Fibroblast of skin of back (primary cell): ENCODE results near the gene PPP2R2B.

Source experiments
- DNase-seq: peaks from one replicate; pipeline ENCODE4 v3.0.0-alpha.2; 2013

Gene PPP2R2B

GRCh38 chr5:146698651-146699050 lies 179.9 kb downstream of the PPP2R2B start:
- no peak for DNase-seq

GRCh38 chr5:146697211-146697610 lies 181.3 kb downstream of the PPP2R2B start:
- DNase-seq: no peak

DNA sequence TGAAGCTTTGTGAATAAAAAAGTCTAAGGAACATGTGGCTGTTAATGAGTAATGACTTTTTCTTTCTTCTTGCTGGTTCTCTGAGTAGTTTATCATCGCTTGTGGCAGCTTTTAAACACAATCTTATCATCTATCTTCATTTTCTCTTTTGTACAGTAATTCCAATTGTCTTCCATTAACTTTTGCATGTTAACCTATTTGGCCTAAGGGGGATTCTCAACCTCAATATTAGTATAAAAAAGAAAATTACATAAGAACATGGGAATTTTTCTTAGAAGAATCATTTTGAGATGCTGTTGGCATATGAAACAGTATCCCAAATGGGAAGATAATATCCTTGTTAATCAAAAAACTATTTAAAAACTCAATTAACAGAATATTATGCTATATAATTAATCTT lies 182.9 kb downstream of the PPP2R2B start:
- no peak for DNase-seq

DNA sequence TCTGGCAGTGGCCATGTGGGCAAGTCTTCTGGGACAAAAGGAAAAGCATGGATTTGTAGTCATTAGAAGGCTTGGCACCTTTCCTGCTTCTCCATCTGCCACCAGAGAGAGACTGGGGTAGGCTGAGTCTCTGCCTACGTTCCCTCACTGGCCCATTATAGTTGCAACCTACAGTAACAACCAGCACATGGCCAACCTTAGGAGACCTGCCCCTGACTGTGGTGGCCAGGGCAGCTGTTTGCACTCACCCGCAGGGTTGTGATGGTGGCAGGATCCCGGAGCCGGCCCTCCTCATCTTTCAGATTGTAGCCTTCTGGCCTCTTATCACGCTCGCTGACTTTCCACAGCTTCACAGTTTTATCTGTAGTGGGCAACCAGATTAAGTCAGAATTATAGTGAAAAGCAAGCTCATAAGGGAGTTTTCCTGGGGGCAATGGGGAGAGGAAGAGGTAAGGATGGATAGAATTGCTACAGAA lies 187.6 kb downstream of the PPP2R2B start:
- no peak for DNase-seq

GRCh38 chr5:146687630-146688029 lies 190.9 kb downstream of the PPP2R2B start:
- no peak for DNase-seq

GRCh38 chr5:146683861-146684260 lies 194.7 kb downstream of the PPP2R2B start:
- no peak for DNase-seq

DNA sequence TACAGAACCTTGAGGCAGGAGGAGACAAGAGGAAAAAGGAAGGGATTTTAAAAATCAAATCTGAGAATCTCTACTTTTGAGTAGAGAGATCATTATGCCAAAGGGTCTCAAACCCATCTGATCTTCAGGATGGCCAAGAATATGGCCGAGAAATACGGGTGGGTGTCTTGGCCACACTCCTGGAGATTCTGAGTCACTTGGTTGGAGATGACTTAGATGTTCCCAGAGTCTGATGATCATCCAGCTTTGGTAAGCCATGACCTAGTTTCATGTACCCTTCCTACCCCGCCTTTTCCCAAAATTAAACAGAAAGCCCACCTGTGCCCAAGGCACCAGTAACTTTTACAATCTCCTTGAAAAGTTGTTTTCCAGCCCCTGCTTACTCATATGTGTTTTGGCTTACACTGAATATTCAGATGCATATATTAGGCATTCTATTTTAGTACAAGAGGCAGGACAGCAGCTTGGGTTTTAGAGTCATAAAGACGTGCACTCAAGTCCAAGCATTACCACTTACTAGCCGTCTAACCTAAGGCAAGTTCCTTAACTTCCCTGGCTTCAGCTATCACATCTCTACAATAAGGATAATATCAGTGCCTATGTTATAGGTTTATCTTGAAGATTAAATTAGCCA lies 195.5 kb downstream of the PPP2R2B start:
- DNase-seq: no peak

- no peak for DNase-seq
These were observed 196.9 kb downstream of the PPP2R2B start for GRCh38 chr5:146681585-146682105.

DNA sequence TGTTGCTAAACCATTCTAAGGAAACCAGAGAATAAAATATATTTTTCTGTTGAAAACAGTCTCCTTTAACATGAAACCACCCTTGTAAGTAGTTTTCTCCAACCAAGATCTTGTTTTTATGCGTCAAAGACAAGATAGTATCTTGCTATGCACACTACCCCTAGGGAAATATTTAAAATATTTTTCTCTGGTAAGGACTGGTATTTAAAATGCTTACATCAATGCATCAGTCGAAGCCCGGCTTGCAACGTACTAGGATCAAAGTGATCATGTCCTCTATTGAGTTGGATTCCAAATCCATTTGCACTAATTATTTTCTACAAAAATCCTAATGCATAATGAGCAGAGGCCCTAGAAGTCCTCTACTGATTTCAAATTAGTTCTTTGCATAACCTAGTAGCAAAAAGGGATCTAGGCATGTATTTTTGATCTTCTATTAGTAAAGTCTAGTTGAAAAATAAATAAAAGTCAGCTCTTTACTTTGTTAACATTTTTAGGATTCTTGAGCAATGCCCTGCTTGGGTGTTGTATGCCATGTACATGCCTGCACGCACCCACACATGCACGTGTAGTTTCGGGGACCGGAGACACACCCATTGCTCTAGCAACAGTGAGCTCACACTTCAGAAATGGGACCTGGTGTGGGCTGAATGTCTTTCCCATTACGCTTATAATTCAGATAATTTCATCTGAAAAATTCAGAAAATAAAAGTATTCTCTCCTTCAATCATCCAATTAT lies 197.5 kb downstream of the PPP2R2B start:
- no peak for DNase-seq

- DNase-seq: no peak
These were observed 202.9 kb downstream of the PPP2R2B start for GRCh38 chr5:146675636-146676035.

- DNase-seq: no peak
These were observed 205.7 kb downstream of the PPP2R2B start for GRCh38 chr5:146672866-146673265.

GRCh38 chr5:146671561-146672295 lies 206.8 kb downstream of the PPP2R2B start:
- no peak for DNase-seq

- DNase-seq: no peak
These were observed 208.9 kb downstream of the PPP2R2B start for GRCh38 chr5:146669656-146670055.

DNA sequence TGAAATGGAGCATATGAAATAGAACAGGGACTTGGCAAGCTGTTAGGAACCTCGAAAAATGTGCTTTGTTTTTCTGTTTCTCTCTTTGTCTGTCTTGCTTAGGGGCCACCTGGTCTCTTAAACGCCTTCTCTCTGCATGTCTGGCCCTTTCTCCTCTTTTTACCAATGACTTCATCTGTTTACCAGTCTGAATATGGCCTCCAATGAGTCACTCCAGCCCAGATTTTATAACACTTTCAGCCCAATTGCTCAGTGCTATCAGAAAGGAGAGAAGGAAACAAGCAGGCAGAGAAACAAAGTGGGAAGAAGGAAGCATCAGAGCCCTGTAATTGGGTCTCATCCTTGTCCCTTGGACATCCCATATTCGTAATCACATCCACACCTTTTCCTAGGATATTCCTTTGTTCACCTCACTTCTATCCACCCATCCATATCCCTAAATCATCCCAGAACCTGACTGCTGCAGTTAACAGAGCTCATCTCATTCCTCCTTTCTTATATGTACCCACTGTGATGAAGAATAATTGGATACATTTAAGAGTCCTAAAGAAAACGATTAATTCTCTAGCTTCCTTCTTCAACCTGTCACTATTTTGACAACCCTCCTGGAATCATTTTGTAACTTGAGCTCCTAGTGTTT lies 210.8 kb downstream of the PPP2R2B start:
- DNase-seq: peak; percentile 1

- DNase-seq: no peak
These were observed 216.3 kb downstream of the PPP2R2B start for GRCh38 chr5:146662229-146662628.

DNA sequence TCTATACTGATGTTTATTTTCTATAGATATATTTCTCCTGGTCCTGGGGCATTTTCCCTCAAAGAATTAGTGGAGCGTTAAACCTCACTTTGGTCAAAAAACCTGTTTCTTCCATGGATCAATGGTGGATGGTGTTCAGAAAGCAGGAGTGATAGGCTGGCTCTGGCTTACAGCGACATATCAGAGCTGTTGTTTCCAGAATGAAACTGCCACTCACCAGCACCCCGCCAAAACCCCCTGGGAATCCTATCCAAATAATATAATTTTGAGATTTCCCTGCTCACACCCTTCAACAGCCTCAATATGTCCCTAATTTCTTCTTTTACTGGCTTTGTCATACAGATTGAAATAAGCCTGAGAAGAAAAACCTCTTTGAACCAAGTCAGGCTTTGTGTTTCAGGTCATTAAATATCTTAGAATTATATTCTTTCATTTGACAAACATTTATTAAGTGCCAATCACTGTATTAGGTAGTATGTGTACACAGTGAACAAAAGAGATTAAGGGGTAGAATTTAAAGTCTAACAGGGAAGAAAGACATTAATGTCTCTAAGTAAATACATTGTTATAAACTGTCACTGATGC lies 218.1 kb downstream of the PPP2R2B start:
- no peak for DNase-seq

DNA sequence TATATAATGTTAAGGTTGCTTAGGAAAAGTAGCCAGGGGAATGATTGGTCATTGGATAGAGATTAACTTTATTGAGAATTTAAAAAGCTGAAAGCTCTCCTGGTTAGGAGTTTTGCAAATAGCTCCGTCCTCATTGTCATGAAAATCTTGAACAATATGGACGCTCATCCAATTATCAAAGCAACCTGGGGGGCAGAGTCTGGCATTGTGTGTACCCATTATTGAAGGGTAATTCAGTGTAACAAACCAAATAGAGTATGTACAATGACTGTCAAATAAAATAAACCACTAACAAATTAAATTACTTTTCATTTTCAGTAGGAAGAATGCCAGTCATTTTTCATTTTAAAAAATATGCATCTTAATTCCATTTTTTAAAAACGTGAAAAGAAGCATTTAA lies 218.6 kb downstream of the PPP2R2B start:
- no peak for DNase-seq

DNA sequence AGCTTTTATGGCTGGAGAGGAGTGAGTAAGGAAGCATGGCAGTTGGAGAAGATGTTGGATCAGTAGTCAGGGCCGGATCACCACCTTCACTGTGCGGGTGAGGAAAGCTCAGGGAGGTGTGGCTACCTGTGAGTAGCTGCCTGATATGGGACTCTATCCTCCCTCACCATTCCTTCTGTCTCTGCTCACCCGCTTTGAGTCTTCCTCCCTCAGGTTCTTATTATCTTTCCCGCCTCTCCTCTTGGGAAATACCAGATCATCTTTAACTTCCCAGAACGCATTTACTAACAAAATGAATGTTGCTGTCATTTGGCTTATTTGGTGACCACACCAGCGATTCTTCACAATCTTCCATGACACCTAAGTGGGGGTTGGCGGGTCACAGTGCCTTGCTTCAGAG lies 221.9 kb downstream of the PPP2R2B start:
- no peak for DNase-seq

DNA sequence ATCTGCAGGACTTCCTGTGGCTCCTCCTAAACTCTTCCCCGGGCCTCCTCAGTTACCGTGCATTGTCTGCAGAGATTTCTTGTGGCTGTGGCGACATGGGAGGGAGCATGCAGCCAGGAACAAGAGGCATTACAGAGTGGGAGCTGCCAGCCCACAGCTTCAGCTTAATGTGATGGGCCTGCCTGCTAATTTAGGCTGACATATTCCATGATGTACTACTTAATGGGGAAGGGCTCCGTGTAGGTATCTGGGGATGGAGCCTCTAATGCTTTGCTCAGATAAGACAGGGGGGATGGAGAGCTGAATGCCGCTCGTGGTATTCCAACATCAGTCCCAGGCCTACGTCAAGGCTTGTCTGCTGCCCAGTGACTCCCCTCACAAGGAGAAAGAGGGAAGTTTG lies 225.0 kb downstream of the PPP2R2B start:
- no peak for DNase-seq

DNA sequence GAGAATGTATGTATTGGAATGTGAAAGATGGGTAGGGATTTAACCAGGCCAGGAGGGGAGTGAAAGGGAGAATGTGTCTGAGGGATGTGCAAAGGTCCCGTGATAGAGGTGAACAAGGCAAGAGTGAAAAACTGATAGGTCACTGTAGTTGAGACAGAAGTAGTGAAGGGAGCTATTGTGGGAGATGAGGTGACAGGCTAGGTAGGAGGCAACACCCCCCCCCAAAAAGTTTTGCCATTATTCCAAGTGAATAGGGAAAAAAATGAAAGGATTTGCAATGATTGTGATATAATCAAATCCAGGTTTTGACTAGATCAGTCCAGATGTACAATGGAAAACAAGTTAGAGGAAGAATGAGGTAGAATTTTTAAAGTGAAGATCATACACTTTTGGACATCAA lies 226.0 kb downstream of the PPP2R2B start:
- no peak for DNase-seq

DNA sequence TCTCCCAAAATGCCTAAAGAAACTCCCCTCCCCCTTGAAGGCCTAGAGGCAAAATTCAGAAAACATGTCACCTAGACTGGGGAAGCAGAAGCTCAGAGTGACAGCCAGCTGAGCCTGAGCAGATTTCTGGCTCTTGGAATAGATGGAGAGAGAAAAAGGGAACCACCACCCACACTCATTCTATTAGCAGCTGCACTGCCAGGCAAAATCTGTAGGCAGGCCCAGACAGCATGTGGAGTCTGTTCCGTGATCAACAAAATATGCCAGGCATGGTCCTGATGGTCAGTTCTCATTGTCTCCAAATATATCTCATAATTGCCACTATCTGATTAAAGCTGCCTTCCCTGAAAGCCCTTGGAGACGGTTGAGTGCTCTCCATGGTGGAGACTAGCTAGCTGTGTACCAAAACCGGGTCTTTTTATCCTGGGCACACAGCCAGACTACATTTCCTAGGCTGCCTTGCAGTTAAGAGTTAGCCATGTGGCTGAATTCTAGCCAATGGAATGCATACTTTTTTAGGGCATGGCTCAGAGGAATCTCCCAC lies 230.8 kb downstream of the PPP2R2B start:
- DNase-seq: no peak

DNA sequence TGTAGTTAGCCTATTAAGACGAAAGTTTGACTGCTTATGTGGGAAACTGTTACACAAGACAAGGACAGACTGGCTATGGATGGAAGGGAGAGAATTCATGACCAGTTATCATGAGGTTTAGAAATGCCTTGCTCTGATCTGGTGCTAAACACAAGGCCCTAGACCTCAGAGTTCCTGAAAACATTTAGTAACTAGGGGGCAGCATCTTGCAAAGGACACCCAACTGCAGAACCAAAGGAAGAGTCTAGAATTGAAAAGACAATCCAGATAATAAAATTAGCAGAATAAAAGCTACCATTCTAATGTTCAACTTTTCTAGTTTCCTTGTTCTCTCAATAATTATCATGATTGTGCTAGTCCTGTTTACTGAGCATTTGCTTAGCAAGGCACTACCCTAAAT lies 232.1 kb downstream of the PPP2R2B start:
- DNase-seq: no peak
